Measurements from ENCODE around the gene FHIT.

GRCh38 chr3:59938828-59939227 lies 1312.4 kb downstream of the FHIT start:
- TF ChIP-seq CTCF (IDR thresholded peaks at IDR 0.05 in 4 of 5, conservative IDR thresholded peaks at IDR 0.05 in 1 of 5), result no peak
- no peak for TF ChIP-seq POLR2A (IDR thresholded peaks at IDR 0.05)
